ENCODE data around the gene VSIR.

DNA sequence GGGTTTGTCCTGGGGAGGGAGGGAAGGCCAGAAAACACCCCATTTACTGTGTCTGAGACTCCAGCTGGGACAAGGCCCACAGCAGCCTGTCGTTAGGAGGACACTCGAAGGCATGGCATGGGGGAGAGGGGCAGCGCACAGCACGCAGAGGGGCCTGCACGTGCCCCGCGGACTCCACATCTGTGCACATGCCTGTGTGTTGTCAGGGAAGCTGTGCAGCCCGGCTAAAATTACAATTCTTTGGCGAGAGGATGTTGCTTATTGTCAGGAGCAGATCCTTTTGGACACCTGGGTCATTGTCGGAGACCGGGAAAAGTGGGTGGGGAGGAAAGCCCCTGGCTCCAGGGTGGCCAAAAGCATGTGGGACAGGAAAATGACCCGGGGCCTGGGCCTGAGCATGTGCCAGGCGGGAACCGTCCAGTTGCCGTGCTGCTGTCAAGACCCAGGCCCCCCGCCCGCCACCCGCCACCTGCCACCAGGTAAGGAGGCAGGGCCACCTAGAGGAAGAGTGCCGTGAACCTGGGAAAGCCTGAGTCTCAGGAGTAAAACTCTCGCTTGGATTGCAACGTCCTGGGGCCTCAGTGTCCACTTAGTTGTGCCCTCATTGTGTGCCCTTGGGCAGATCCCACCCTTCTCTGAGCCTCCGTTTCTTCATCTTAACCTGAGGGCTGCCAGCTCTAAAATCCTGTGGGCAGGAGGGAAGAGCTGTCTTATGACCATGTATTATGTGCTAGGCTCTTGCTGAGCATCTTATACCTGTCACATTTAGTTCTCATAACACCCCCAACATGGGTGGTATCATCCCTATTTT lies 7.2 kb downstream of the VSIR start:
- TF ChIP-seq, protein P1, sequence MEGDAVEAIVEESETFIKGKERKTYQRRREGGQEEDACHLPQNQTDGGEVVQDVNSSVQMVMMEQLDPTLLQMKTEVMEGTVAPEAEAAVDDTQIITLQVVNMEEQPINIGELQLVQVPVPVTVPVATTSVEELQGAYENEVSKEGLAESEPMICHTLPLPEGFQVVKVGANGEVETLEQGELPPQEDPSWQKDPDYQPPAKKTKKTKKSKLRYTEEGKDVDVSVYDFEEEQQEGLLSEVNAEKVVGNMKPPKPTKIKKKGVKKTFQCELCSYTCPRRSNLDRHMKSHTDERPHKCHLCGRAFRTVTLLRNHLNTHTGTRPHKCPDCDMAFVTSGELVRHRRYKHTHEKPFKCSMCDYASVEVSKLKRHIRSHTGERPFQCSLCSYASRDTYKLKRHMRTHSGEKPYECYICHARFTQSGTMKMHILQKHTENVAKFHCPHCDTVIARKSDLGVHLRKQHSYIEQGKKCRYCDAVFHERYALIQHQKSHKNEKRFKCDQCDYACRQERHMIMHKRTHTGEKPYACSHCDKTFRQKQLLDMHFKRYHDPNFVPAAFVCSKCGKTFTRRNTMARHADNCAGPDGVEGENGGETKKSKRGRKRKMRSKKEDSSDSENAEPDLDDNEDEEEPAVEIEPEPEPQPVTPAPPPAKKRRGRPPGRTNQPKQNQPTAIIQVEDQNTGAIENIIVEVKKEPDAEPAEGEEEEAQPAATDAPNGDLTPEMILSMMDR (IDR thresholded peaks at IDR 0.05 in 2 of 3, conservative IDR thresholded peaks at IDR 0.05 in 1 of 3; ENCODE audit: control insufficient read depth in 2 of 3, extremely low read depth in 1 of 3, insufficient read depth in 1 of 3, low read depth in 3 of 3, low read length in 3 of 3) = no peak
- TF ChIP-seq DPF2 (IDR thresholded peaks at IDR 0.05) = no peak
